Epithelial cell of umbilical artery (primary cell): ENCODE data around the gene DHX29. TPM values are rescaled to one million over a fixed set of nuclear protein-coding genes. Genes with fewer than 3 reads are reported as not detected.

ENCODE experiments used
- total RNA-seq: library from RNA; depleted of rRNA; stranded (reverse); fragments of >200 nt; gene quantifications from 2 replicates; pipeline ENCODE4 v1.2.3, GENCODE V29; 2014

The DHX29 gene
- total RNA-seq = 27.6 and 32.8 TPM in 2 replicates

GRCh38 chr5:55307383-55308253 is at the start of gene DHX29, which contains the start of gene MTREX:
Gene DHX29 (minus strand): TSS chr5:55307694. CDS start chr5:55307573, 121 bp downstream.
Gene MTREX (plus strand): TSS chr5:55307989. CDS start chr5:55308014, 25 bp downstream.

DNA sequence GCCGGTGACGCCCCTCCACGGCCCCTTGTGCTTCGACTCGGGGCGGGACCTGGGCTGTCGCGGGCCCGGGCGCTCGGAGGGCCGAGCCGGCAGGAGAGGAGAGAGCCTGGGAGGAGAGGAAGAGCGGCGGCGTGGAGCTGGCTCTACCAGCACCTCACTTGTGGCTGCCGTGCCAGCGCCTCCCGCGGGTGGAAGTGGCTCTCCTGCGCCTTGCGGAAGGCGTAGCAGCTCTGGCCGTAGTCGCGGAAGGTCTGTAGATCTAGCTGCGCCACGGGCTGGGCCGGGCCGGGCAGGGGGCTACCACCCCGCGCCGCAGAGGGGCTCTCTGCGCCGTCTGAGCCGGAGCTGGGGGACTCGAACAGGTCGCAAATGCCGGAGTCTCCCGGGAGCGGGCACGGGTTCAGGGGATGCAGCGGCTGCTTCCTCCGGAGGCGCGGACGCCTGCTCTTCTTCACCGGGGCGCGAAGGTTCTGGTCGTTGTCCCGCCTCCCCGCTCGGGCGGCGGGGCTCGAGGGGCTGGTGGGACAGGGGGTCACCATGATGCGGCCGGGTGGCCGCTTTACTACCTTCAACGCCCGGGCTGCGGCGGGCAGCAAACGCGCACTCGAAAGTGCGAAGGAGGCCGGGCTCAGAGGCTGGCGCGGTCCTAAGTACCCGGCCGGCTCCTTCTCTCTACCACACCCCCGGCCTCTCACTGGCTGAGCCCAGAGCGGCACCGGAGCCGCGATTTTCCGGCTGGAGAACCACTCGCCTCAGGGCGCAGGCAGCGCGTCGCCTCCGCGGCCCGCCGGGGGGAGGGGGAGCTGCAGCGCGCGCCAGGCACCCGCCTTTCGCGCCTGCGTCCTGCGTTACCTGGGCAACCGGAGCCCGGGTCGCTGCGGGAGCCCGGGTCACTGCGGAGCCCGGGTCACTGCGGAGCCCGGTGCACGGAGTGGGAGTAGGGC is 74.2 kb downstream of the DHX29 start, which contains the start of gene CCNO:
Gene CCNO, minus strand, starts transcription at position 624 of the 944 bp plus-strand sequence. Its CDS starts 85 bp downstream, at position 539.

GRCh38 chr5:55226934-55227663 is 80.4 kb downstream of the DHX29 start, which contains the start of gene MCIDAS:
Gene MCIDAS (minus strand): TSS chr5:55227315. CDS start chr5:55227138, 177 bp downstream.

Other genes starting within 250 kb of the DHX29 start
- 0.65 TPM in 1 of 2 replicates, not detected in the other for gene GZMA, start 205.0 kb downstream of the DHX29 start, total RNA-seq
- 78.9 and 89.7 TPM in 2 replicates for gene GPX8, start 147.5 kb downstream of the DHX29 start, total RNA-seq
- gene CDC20B, start 134.5 kb downstream of the DHX29 start, total RNA-seq = under 0.01 TPM in 1 of 2 replicates, not detected in the other
- gene MCIDAS, start 80.4 kb downstream of the DHX29 start, total RNA-seq = not detected in 2 replicates
- 0.32 TPM in 1 of 2 replicates, not detected in the other for gene CCNO, start 74.1 kb downstream of the DHX29 start, total RNA-seq
- gene MTREX, start 295 bp upstream of the DHX29 start, total RNA-seq = 162 and 164 TPM in 2 replicates
- gene PLPP1, start 227.3 kb upstream of the DHX29 start, total RNA-seq = 16.6 and 23.7 TPM in 2 replicates